GM19324 (cell line): ENCODE measurements around the gene PWP2.
A peak's percentile ranks its signal among the peaks of the same experiment; 100 is the strongest.

Source experiments
- ATAC-seq: cut with Tn5 transposase; IDR thresholded peaks from one replicate; pipeline ENCODE4 v1.9.1; 2021; ENCODE audit warnings: mild to moderate bottlenecking, moderate library complexity; ENCODE audit not compliant: unreplicated experiment, low FRiP score

Gene PWP2

GRCh38 chr21:44107026-44107501 lies at the start of gene PWP2:
Gene PWP2, plus strand, starts transcription at chr21:44107399. Its CDS starts 18 bp downstream, at chr21:44107417.
- peak; percentile 90 for ATAC-seq

- ATAC-seq: no peak
Observed at GRCh38 chr21:44057960-44058651, 49.1 kb upstream of the PWP2 start.

- no peak for ATAC-seq
Observed at GRCh38 chr21:44058652-44058964, 48.6 kb upstream of the PWP2 start.

- no peak for ATAC-seq
Observed at GRCh38 chr21:44058981-44059380, 48.2 kb upstream of the PWP2 start.

- ATAC-seq: no peak
Observed at GRCh38 chr21:44059710-44060109, 47.5 kb upstream of the PWP2 start.

- ATAC-seq: no peak
Observed at GRCh38 chr21:44062380-44062779, 44.8 kb upstream of the PWP2 start.

- no peak for ATAC-seq
Observed at GRCh38 chr21:44063151-44063912, 43.9 kb upstream of the PWP2 start.

- no peak for ATAC-seq
Observed at GRCh38 chr21:44064852-44065403, 42.3 kb upstream of the PWP2 start.

GRCh38 chr21:44065428-44065827 lies 41.8 kb upstream of the PWP2 start:
- no peak for ATAC-seq

- no peak for ATAC-seq
Observed at GRCh38 chr21:44066116-44066515, 41.1 kb upstream of the PWP2 start.

- no peak for ATAC-seq
Observed at GRCh38 chr21:44067011-44067839, 40.0 kb upstream of the PWP2 start.

GRCh38 chr21:44070391-44070790 lies 36.8 kb upstream of the PWP2 start:
- ATAC-seq: no peak

- ATAC-seq: no peak
Observed at GRCh38 chr21:44071359-44072104, 35.7 kb upstream of the PWP2 start.

GRCh38 chr21:44072111-44072510 lies 35.1 kb upstream of the PWP2 start:
- no peak for ATAC-seq

- ATAC-seq: no peak
Observed at GRCh38 chr21:44074315-44074958, 32.8 kb upstream of the PWP2 start.

- no peak for ATAC-seq
Observed at GRCh38 chr21:44076316-44076715, 30.9 kb upstream of the PWP2 start.

- ATAC-seq: no peak
Observed at GRCh38 chr21:44078411-44078981, 28.7 kb upstream of the PWP2 start.

- no peak for ATAC-seq
Observed at GRCh38 chr21:44079446-44079845, 27.8 kb upstream of the PWP2 start.

GRCh38 chr21:44079846-44080245 lies 27.4 kb upstream of the PWP2 start:
- no peak for ATAC-seq
